ENCODE data around the gene PPP6R2.

Gene PPP6R2

GRCh38 chr22:50308597-50308935 lies 34.6 kb upstream of the PPP6R2 start:
- no peak for TF ChIP-seq CTCF (IDR thresholded peaks at IDR 0.05)

GRCh38 chr22:50308986-50309600 lies 34.0 kb upstream of the PPP6R2 start:
- no peak for TF ChIP-seq CTCF (IDR thresholded peaks at IDR 0.05)

- TF ChIP-seq CTCF (IDR thresholded peaks at IDR 0.05), result no peak
Measured at GRCh38 chr22:50309601-50309991, 33.5 kb upstream of the PPP6R2 start.

GRCh38 chr22:50310031-50310722 lies 33.0 kb upstream of the PPP6R2 start:
- no peak for TF ChIP-seq CTCF (IDR thresholded peaks at IDR 0.05)

GRCh38 chr22:50310949-50311444 lies 32.1 kb upstream of the PPP6R2 start:
- no peak for TF ChIP-seq CTCF (IDR thresholded peaks at IDR 0.05)

- no peak for TF ChIP-seq CTCF (IDR thresholded peaks at IDR 0.05)
Measured at GRCh38 chr22:50311606-50312351, 31.3 kb upstream of the PPP6R2 start.

GRCh38 chr22:50312371-50312770 lies 30.8 kb upstream of the PPP6R2 start:
- no peak for TF ChIP-seq CTCF (IDR thresholded peaks at IDR 0.05)
